GM10248 (cell line): ENCODE measurements around the gene BICDL2.

ENCODE experiments used
- CTCF ChIA-PET: fragments of 300-600 bp; sonication (Branson Sonifier 250); formaldehyde crosslinking; extraction: SDS; loops from one replicate; lab custom pipeline; 2021; ENCODE audit warnings: antibody characterized with exemption; lab: Yijun Ruan, JAX
- POLR2A ChIA-PET: fragments of 350-650 bp; sonication (Branson Sonifier 250); formaldehyde crosslinking; extraction: SDS; loops from one replicate; lab custom pipeline; 2020; ENCODE audit warnings: antibody characterized with exemption; lab: Yijun Ruan, JAX
- DNase-seq: peaks from one replicate; pipeline ENCODE4 v3.0.0; 2012; ENCODE audit errors: extremely low spot score
- TF ChIP-seq, protein P1 (sequence below): IDR thresholded peaks from 2 replicates; pipeline ENCODE4 v1.5.1; 2012; ENCODE audit warnings: mild to moderate bottlenecking, low read depth; ENCODE audit errors: extremely low read depth, missing control alignments, control extremely low read depth

Gene BICDL2

DNA sequence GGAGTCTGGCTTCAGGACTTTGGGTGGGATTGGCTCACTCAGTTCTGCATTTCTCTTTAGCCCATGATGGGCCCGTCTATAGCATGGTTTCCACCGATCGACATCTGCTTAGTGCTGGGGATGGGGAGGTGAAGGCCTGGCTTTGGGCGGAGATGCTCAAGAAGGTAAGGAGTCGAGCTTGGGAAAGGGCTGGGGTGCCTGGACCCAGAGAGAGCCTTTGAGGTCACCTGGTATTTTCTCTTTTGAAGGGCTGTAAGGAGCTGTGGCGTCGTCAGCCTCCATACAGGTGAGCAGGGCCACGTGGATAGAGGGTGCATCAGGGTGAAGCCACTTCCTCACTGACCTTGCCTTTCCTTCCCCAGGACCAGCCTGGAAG lies 10.8 kb downstream of the BICDL2 start:
- POLR2A ChIA-PET: no interaction called here
- CTCF ChIA-PET: interaction anchor here (0.8 to 15.9 kb wide), 4 partner anchors 9 to 105 kb away, joined by 3 to 231 read pairs (median 92); partner anchors contain the start of gene ZNF213
- no peak for DNase-seq

DNA sequence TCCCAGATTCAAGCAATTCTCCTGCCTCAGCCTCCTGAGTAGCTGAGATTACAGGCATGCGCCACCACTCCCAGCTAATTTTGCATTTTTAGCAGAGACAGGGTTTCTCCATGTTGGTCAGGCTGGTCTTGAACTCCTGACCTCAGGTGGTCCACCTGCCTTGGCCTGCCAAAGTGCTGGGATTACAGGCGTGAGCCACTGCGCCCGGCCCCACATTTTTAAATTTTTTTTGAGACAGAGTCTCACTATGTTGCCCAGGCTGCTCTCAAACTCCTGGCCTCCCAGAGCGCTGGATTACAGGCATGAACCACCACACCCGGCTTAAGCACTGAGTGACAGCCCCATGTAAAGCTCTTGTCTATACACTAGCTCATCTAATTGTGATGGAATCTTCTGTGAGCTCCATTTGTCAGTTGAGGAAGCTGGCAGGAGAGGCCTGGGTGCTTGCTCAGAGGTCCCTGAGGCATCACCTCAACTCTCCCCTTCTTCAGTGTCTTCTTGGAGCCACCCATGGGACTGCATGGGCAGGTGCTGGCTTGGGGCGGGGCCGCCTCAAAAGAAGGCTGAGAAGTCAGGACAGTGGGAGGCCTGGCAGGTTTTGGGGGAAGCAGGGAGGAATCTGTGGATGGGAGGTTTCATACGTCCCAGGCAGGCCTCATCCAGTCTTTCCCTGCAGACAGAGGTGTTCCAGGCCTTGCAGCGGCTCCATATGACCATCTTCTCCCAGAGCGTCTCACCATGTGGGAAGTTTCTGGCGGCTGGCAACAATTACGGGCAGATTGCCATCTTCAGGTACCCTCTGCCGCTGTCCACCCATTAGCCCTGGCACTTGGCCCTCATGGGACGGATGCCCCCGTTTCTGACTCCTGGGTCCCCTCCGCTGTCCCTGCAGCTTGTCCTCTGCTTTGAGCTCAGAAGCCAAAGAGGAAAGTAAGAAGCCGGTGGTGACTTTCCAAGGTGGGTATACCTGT lies 11.4 kb downstream of the BICDL2 start:
- no peak for DNase-seq
- TF ChIP-seq, protein P1, sequence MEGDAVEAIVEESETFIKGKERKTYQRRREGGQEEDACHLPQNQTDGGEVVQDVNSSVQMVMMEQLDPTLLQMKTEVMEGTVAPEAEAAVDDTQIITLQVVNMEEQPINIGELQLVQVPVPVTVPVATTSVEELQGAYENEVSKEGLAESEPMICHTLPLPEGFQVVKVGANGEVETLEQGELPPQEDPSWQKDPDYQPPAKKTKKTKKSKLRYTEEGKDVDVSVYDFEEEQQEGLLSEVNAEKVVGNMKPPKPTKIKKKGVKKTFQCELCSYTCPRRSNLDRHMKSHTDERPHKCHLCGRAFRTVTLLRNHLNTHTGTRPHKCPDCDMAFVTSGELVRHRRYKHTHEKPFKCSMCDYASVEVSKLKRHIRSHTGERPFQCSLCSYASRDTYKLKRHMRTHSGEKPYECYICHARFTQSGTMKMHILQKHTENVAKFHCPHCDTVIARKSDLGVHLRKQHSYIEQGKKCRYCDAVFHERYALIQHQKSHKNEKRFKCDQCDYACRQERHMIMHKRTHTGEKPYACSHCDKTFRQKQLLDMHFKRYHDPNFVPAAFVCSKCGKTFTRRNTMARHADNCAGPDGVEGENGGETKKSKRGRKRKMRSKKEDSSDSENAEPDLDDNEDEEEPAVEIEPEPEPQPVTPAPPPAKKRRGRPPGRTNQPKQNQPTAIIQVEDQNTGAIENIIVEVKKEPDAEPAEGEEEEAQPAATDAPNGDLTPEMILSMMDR: no peak
- ChIA-PET POLR2A (interaction anchor here (0.7 kb wide), 1 partner anchor 16 kb away, joined by 3 read pairs; no protein-coding TSS in a partner anchor), CTCF (interaction anchor here (0.8 to 15.9 kb wide), 6 partner anchors 10 to 106 kb away, joined by 3 to 231 read pairs (median 6); partner anchors contain the start of gene ZNF213)

More for the DNA sequence above, 10.8 kb downstream of the BICDL2 start:
- TF ChIP-seq, protein P1: no peak

DNA sequence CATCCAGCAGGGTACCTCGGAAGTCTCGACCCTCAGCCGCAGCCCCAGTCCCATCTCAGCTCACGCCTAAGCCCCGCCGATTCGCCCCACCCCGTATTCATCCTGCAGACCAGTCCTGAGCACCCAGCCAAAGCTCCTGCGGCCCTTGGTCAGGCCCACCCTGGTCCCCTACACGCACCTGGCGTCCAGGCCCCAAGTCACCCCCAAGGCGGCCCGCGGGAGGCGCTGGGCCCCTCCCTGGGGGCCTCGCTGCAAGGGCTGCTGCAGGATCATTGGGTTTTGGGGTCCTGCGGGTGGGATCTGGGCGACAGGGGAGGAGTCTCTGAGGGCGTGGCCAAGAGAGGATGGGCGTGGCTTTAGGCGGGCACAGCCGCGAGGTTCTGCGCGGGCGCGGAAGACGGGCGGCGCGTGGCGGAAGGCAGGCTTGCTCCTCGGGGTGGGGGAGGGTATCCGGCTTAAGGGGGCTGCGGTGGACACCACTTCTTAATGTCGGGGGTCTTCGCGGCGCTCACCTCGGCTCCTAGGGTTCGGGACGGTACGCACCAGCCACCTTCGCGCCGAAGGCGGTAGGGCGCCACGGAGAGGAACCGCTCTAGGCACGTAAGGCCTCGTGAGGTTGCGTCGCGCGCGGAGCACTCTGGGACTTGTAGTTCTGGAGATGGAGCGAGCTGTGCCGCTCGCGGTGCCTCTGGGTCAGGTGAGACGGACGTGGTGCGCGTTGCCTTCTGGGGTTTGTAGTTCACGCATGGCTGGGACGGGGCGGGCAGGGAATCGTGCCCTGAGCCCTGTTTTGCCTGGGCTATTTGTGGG lies 12.9 kb downstream of the BICDL2 start, which contains the start of the genes HCFC1R1 and THOC6:
HCFC1R1 (minus strand) TSS at position 274 of the 810 bp plus-strand sequence; CDS start at position 273, 1 bp downstream.
THOC6 (plus strand) TSS at position 367 of the 810 bp plus-strand sequence; CDS start at position 659, 292 bp downstream.
- POLR2A ChIA-PET: interaction anchor here (0.6 kb wide), 1 partner anchor 14 kb away, joined by 3 read pairs; no protein-coding TSS in a partner anchor
- CTCF ChIA-PET: interaction anchor here (0.8 to 15.9 kb wide), 5 partner anchors 9 to 105 kb away, joined by 3 to 231 read pairs (median 10); no protein-coding TSS in a partner anchor
- TF ChIP-seq, protein P1: no peak
- peak; percentile 92 for DNase-seq

DNA sequence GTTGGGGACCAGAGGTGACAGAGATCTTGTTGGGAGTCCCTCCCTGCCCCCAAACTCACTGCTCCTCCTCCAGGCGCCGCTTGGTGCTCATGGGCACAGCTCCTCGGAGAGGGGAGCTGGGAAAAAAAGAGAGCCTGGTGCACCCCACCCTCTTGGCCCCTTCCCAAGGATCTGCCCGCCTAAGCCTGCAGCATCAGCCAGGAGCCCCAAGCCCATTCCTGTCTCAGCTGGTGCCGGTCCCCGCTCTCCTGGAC lies 13.4 kb downstream of the BICDL2 start:
- TF ChIP-seq, protein P1: no peak
- no peak for DNase-seq
- CTCF ChIA-PET: interaction anchor here (0.8 to 15.9 kb wide), 4 partner anchors 9 to 105 kb away, joined by 3 to 231 read pairs (median 52); no protein-coding TSS in a partner anchor
- POLR2A ChIA-PET: interaction anchor here (0.7 kb wide), 1 partner anchor 112 kb away, joined by 3 read pairs; the partner anchor contains the start of gene ZNF213

DNA sequence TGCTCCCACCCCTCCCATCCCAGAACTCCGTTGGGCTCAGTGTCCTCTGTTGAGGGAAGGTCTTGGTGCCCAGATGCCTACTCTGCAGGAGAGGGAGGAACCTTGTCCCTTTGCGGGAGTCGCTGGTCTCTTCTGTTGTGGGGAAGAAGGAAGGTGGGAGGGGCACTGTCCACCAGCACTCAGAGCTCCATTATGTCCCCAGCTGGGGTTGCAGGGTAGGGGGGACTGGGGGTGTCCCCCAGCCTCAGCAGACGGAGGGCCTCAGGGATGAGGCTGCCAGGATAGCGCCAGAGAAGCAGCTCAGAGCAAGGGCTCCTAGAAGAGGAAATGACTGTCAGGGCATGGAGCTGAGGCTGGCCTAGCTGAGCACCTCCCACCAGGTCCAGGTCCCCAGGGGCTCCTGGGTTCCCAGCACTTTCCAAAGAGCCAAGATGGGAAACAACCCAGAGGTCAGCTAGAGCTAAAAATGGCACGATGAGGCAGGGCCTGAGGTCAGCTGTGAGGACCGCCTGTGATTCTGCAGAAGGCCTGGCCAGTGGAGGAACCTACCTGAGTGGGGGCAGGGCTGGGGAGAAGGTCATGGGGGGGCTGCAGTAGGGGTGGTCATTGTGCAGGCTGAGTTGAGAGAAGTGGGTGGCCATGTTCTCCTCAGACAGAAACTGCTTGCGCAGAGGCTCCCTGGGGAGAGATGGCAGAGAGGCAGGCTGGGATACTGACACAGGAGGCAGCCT lies 13.9 kb downstream of the BICDL2 start:
- POLR2A ChIA-PET: interaction anchor here (0.7 kb wide), 1 partner anchor 112 kb away, joined by 3 read pairs; the partner anchor contains the start of gene ZNF213
- TF ChIP-seq, protein P1: no peak
- CTCF ChIA-PET: interaction anchor here (0.8 to 15.9 kb wide), 6 partner anchors 10 to 106 kb away, joined by 3 to 231 read pairs (median 8); no protein-coding TSS in a partner anchor
- DNase-seq: peak; percentile 49
